GM19240 (cell line): Measurements from ENCODE around the gene FBXO27.
"Not testable (repeated sequence)": the region's sequence is repeated elsewhere in the genome, so short reads cannot be mapped to it uniquely, and the experiment has no call there.

Experiments used
- DNase-seq: peaks from one replicate; pipeline ENCODE4 v3.0.0; 2011; ENCODE audit warnings: low spot score; ENCODE audit not compliant: insufficient read length

Gene FBXO27

DNA sequence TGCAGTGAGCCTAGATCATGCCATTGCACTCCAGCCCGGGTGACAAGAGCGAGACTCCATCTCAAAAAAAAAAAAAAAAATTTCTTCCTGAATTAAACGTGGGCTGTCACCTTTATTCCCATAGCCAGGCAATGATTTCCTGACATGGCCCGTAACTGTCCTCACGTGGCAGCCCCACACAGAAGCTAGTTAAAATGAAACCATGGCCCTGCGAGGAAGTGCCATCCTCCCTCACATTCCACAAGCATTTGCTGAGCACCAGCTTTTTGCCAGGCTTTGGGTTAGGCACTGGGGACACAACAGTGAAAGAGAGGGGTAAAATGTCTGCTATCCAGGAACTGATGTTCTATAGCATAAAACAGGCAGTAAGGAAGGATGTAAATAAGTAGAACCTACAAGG lies 13.2 kb upstream of the FBXO27 start:
- DNase-seq: no peak

DNA sequence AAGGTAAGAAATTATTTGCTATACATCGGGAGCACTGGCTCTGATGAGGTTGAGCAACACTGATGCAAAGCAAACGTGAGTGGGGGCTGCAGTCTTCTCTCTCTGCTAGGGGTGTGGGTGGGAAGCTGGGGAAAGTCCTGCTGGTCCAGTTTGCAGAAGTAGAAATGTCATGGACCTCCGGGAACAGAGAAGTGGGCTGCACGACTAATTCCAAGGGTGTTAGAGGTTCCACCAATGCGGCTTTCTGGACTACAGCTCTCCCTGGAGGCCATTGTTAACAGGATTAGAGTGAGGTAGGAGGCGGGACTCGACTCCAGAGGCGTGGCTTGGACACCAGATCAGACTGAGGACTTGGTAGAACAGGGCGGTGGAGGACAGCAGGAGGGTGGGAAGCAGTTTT lies 5.7 kb upstream of the FBXO27 start:
- no peak for DNase-seq

DNA sequence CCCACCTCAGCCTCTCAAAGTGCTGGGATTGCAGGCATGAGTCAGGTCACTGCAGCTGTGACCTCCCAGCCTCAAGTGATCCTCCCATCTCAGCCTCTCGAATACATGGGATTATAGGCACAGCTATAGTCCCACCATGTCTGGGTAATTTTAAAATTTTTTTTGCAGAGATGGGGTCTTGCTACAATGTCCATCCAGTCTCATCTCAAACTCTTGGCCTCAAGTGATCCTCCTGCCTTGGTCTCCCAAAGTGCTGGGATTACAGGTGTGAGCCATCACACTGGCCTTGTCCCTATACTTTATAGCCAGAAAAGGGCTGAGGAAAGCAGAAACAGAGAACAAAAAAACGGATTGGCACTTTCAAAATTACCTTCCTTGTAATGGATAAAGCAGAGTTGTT lies 4.8 kb upstream of the FBXO27 start:
- DNase-seq: no peak

DNA sequence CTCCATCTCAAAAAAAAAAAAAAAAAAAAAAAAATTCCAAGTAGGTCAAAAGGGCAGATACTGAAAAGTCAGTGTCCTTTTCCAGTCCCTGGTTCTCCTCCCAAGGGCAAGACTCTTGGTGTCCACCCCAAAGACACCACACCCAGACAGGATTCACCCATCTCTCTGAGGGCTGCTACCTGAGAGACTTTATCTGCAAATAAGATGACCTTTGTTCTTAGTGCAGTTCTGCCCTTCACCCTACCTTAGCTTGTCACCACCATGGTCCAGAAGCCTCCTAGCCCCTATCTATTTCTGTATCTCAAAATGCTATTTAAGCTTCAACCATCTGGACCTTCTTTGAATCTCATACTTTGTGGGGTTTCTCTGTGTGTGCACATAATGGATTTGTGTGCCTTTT lies 4.2 kb upstream of the FBXO27 start:
- no peak for DNase-seq

DNA sequence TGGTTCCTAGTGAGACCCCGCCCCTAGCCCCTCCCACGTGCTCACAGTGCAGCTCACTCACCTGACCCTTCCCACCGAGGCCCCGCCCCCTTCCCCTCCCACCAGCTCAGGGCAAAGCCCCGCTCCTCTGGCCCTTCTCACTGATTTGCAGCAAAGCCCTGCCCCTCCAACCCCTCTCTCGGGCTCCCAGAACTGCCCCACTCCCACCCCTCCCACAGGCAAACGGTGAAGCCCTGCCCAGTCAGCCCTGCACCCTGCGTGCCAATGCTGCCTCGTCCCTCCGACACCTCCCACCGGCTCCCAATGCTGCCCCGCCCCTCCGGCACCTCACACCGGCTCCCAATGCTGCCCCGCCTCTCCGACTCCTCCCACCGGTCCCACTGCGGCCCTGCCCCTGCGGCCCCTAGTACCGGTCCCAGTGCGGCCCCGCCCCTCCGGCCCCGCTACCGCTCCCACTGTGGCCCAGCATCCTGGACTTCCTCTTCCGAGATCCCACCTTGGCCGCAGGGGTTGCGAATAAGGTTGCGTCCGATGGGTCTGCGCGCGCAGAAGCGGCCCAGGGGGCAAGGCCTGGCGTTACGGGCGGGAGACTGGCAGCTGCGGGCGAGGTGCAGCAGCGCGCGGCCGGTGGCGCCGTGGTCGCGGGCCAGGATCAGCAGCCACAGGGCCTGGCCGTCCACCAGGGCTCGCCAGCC lies 834 bp downstream of the FBXO27 start:
- DNase-seq: peak; percentile 41

DNA sequence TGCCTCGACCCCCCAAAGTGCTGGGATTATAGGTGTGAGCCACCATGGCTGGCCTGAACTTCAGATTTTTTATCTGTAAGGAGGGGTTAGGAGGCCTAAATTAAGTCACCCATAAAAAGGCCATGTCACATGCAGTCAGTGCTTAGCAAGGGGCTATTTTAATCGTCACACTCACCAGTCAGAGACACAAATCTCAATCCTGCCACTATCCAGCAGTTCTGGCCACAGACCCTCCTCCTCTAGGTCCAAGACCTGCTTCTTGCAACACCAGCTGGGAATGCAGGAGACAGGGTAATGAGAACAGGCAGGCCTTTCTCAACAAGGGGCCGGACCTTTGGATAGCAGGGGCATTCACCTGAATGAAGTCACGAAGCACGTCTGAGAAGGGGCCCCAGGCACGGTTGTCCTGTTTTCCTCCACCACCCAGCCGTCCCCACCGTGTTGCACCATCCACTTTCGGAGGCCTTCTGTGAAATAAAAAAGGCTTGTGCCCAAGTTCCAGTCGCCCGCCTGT lies 1.4 kb downstream of the FBXO27 start:
- no peak for DNase-seq

DNA sequence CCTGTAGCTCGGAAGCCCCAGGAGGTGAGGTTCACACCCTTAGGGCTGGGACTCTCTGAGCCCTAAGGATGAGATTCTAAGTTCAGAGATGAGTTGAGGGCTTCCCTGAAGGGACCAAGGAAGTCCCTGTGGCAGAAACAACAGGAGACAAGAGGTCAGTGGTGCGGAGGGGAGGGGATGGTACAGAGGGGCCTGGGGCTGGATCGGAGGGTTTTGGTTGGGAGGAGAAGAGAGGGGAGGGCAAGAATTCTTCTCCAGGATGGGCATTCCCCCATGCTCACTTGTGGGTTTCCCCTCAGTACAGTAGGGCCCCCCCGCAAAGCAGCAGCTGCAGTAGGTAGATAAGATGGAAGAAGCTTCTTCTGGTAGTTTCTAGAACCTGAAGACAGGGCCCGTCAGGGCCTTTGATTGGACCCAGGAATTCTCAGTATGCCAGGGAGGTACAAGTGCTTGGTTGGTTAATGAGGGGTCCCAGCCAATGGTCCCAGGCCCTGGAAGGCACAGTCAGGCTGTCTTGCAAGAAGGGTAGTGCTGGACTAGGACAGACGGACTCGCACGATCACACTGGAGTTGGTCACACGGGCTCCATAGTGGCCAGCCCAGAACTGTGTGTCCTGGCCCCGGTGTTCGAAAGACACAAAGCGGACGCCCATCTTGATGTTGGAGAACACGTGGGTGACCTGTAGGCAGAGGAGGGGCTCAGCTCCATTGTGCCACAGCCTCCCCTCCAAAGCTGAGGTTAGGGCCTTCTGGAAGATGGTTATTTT lies 7.3 kb downstream of the FBXO27 start:
- DNase-seq: no peak

DNA sequence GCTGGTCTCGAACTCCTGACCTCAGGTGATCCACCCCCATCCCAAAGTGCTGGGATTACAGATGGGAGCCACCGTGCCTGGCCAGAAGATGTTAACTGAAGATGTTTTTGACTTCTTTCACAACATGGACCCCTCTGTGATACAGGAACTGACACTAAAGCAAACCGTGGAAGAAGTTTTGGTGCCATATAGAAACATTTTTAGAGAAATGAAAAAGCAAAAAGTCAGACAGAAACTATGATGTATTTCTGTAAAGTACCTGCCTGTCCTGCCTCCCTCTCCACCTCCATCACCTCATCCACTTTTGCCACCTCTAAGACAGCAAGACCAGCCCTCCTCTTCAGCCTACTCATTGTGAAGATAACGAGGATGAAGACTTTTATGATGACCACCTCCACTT lies 11.3 kb downstream of the FBXO27 start:
- DNase-seq: no peak

DNA sequence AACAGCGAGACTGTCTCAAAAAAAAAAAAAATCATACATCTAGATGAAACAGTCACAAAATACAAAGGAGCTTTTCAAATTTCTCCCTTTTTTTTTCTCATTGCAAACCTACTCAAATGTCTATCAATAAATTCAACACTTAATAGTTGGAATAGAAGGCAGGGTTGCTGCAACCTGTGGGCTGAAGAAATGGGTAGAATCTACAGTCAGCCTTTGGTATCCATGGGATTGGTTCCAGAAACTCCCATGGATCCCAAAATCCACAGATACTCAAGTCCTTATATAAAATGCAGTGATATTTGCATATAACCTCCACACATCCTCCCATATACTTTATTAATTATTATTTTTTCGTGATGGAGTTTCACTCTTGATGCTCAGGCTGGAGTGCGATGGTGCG lies 14.7 kb downstream of the FBXO27 start:
- DNase-seq: no peak

DNA sequence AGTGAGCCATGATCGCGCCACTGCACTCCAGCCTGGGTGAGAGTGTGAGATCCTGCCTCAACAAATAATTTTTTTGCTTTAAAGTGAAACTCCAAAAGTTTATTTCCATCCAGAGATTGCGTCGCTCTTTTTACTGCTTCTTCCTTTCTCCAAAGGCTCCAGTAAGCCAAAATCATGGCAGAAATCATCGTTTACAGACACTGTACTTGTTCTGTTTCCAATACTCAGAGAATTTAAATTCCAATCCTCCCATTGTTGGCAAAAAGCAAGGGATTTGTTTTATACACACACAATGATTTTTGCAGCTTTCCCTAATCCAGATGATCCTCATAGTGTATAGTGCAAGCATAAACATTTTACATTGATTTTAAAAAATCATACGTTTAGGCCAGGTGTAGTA lies 15.3 kb downstream of the FBXO27 start:
- DNase-seq: no peak

DNA sequence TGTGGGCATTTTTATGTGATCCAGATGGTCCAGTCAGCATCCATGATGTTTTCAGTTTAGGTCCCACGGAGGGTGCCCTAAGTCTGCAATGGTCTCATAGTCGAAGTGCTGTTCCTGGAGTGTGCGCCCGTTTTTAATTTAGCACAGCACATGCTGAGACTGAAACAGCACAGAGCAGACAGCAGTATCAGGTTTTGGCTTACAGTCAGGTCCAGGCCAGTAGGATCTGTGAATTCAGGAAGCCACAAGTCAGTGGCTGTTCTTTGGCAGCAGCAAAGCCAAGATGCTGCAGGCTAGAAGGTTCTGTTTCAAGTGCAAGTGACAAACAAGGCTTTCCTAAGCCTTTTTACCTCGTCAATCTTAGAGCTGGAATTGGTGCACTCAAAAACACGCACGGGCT lies 18.3 kb downstream of the FBXO27 start:
- DNase-seq: no peak

DNA sequence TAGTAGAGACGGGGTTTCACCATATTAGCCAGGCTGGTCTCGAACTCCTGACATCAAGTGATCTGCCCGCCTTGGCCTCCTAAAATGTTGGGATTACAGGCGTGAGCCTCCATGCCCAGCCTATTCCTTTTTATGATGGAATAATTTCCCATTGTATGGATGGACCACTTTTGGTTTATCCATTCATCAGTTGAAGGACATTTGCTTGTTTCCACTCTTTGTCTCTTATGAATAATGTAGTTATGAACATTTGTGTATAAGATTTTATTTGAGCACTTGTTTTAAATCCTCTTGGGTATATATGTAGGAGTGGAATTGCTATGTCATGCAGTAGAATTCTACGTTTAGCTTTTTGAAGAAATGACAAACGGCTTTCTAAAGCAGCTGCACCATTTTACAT lies 23.3 kb downstream of the FBXO27 start:
- no peak for DNase-seq

DNA sequence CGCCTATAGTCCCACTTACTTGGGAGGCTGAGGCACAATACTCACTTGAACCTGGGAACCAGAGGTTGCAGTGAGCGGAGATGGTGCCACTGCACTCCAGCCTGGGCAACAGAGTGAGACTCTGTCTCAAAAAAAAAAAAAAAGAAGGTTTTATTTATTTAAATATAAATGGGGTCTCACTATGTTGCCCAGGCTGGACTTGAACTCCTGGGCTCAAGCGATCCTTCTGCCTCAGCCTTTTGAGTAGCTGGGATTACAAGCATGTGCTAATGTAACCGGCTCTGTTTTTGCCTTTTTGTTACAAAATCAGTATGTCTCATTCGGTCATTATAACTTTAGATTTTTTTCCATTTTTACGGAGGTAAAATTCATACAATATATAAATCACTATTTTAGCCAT lies 24.2 kb downstream of the FBXO27 start:
- no peak for DNase-seq

DNA sequence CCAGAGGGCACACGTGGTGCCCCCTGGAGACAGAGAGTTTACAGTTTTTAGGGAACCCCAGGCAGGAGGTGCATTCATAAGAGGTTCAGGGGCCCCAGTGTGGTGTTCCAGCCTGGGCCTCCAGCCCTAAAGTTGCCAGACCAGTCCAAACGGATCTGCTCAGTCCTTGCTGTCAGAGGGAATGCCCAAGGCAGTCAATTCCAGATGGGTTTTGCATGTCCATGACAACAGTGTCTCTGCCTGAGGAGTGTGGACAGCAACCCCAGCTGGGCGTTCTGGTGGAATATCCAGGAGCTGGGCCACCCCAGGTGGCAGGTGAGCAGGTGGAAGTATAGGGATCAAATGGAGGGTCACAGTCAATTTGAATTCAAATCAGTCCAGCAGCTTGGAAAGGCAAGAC lies 25.3 kb downstream of the FBXO27 start:
- no peak for DNase-seq

DNA sequence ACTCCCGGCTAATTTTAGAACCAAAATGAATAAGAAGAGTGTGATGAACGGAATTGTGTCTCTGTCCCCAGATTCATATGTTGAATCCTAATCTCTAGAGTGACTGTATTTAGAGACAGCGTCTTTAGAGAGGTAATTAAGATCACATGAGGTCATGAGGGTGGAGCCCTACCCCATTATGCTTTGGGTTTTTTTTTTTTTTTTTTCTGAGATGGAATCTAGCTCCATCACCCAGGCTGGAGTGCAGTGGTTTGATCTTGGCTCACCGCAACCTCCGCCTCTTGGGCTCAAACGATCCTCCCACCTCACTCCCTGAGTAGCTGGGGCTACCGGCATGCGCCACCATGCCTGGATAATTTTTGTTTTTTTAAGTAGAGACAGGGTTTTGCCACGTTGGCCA lies 27.9 kb downstream of the FBXO27 start:
- no peak for DNase-seq

DNA sequence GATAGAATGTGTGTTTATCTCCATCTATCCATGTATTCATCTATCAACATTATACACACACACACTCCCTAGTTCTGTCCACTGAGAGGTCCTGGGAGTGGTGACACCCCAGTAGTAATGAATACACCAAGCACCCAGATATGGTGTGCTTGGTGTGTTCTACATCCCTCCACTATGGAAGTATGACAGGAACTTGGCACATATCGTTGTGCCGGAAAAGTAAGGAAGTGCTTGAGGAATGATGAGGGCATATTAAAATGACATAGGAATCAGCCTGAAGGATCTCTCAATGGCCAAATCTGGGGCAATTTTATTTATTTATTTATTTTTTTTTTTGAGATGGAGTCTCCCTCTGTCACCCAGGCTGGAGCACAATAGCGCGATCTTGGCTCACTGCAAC lies 28.6 kb downstream of the FBXO27 start:
- no peak for DNase-seq

DNA sequence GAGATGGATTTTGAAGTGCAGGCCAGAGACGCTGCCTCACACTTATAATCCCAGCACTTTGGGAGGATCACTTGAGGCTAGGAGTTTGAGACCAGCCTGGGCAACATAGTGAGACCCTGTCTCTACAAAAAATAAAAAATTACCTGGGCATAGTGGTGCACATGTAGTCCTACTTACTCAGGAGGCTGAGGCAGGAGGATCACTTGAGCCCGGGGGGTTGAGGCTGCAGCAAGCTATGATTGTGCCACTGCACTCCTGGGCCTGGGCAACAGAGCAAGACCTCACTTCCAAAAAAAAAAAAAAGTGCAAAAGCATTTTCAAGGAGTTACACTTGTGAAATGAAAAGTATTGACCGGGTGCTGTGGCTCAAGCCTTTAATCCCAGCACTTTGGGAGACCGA lies 29.2 kb downstream of the FBXO27 start:
- no peak for DNase-seq

DNA sequence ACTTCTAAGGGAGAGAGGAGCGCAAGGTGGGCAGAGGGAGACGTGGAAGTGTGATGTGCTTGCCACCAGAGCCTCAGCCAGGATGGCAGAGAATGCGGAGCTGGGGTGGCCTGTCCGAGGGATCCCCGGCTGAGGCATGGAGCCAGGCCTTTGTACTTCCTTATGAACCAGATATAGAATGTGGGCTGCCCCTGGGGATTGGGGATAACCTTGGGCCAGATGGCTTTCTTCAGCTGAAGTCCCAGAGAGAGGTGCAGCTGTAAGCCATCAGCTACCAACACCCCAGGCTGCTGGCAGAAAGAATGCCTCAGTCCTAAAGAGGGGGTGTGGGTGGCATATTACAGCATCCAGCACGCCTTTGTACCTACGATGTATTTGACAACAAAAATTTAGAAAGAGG lies 31.3 kb downstream of the FBXO27 start:
- no peak for DNase-seq

DNA sequence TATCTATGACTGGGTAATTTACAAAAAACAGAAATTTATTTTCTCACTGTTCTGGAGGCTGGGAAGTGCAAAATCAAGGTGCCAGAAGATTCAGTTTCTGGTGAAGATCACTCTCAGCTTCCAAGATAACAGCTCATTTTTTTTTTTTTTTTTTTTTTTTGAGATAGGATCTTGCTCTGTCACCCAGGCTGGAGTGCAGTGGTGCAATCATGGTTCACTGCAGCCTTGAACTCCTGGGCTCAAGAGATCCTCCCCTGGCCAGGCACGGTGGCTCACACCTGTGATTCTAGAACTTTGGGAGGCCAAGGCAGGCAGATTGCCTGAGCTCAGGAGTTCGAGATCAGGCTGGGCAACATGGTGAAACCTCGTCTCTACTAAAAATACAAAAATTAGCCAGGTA lies 34.8 kb downstream of the FBXO27 start:
- not testable (repeated sequence) for DNase-seq

DNA sequence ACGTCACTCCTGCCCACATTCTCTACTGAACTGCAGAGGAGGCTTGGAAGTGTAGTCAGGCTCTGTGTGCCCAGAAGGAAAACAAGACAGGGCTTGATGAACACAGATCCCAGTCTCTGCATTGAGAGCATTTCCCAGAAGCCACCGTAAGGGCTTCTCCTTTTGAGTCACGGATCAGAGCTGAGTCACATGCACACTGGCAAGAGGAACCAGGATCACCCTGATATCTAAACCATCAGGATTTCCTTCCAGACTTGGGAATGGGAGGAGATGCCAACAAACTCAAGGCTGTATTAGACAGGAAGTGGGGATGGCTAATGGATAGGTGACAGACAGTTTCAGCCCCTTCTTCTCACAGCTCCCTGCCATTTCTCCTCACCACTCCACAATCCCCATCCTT lies 39.1 kb downstream of the FBXO27 start:
- DNase-seq: no peak

DNA sequence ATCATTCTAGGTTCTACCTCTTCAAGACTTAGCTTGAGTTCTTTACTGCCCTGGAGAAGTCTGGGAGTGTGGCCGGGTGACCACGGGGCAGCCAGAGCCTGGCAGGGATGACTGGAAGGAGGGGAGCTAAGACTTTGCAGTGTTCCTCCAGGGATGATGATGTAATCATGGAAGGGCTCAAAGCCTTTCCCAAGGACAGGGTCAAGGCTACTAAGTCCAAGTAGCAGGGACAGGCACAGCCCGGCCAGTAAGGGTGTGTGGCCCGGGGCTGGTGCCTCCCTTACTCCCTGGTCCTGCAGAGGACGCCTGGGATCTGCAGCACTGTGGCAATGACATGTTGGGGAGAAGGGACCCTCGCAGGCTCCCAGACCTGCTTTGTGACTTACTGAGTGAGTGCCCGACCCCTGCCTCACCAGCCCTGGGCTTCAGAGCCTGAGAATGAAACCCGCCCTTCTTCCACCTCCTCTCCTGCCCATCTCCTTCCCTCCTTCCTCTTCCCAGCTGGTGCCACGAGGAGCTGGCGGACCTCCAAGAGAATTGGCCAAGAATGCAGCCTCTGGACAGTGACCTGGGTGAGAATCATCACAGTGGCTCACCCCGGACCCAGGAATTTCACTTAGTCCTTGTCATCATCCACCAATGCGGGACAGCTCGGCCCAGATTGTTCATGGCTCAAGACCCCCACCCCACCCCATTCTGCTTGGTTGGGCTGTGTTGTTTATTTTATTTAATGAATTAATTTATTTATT lies 41.2 kb downstream of the FBXO27 start:
- no peak for DNase-seq

DNA sequence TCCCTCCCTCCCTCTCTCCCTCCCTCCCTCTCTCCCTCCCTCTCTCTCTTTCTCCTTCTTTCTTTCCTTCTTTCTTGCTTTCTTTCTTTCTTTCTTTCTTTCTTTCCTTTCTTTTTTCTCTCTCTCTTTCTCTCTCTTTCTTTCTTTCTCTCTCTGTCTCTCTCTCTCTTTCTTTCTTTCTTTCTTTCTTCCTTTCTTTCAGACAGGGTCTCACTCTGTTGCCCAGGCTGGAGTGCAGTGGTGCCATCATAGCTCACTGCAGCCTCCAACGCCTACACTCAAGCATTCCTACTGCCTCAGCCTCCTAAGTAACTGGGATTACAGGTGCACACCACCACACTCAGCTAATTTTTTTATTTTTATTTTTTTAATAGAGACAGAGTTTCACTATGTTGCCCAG lies 42.7 kb downstream of the FBXO27 start:
- DNase-seq: not testable (repeated sequence)
